SJSA1 (cell line): ENCODE results near the gene PDCD11. TPM values are rescaled to one million over a fixed set of nuclear protein-coding genes. Genes with fewer than 3 reads are reported as not detected.
A peak's percentile ranks its signal among the peaks of the same experiment; 100 is the strongest.
"Not testable (repeated sequence)": the region's sequence is repeated elsewhere in the genome, so short reads cannot be mapped to it uniquely, and the experiment has no call there.

ENCODE experiments used
- DNase-seq, 2 experiments: peaks; one replicate each; pipeline ENCODE4 v3.0.0-alpha.2; 2015 to 2020; ENCODE audit warnings: low spot score in 2 of 2, low read depth in 1 of 2
- H3K27ac ChIP-seq: fragments of 250-450 bp; sonication (Bioruptor Pico); 2 replicates; pipeline ENCODE4 v1.5.1; 2020; ENCODE audit warnings: mild to moderate bottlenecking, moderate library complexity
- H3K27me3 ChIP-seq: fragments of 250-450 bp; sonication (Bioruptor Pico); replicated peaks from 2 replicates; pipeline ENCODE4 v1.5.1; 2020; ENCODE audit warnings: mild to moderate bottlenecking, moderate library complexity
- H3K36me3 ChIP-seq: fragments of 250-450 bp; sonication (Bioruptor Pico); 2 replicates; pipeline ENCODE4 v1.5.1; 2020; ENCODE audit warnings: mild to moderate bottlenecking
- H3K4me1 ChIP-seq: fragments of 250-450 bp; sonication (Bioruptor Pico); replicated peaks from 2 replicates; pipeline ENCODE4 v1.6.1; 2021; ENCODE audit warnings: mild to moderate bottlenecking
- H3K4me3 ChIP-seq: fragments of 250-450 bp; sonication (Bioruptor Pico); 2 replicates; pipeline ENCODE4 v1.5.1; 2020; ENCODE audit warnings: mild to moderate bottlenecking
- H3K9me3 ChIP-seq: fragments of 250-450 bp; sonication (Bioruptor Pico); replicated peaks from 2 replicates; pipeline ENCODE4 v1.5.1; 2020; ENCODE audit warnings: mild to moderate bottlenecking
- total RNA-seq: library from RNA; depleted of rRNA; stranded (reverse); fragments of >200 nt; shearing (Covaris generic); gene quantifications from 2 replicates; pipeline ENCODE4 v1.2.3, GENCODE V29; 2014

The PDCD11 gene
- total RNA-seq, 1 experiment from 2014 or later = 25.8 TPM

DNA sequence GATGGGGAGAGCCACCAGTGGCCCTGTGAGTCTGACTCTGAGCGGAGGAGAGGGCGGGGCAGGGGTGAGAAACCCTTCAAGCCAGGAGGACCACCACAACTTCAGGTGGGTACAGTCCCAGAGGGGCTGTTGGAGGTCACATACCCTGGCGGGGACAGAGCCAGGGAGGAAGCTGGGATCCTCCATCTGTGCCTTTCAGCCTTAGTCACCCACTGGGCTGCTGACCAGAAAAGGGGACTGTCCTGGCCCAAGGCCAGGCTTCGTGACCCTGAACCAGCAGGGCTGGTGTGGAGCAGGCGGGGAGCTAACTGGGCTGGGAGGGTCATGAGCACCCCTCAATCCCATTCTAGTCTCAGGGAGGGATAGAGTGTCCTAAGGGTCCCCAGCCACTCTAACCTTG is 84.1 kb downstream of the PDCD11 start:
- DNase-seq = no peak
- H3K27ac ChIP-seq = no peak overlapping the region
- H3K36me3 ChIP-seq = no peaks in the 10 kb centered on the region
- H3K4me1 ChIP-seq = peaks cover 5% of the 10 kb centered on the region
- H3K4me3 ChIP-seq = no peak overlapping the region
- no peaks in the 10 kb centered on the region for H3K27me3 ChIP-seq
- no peaks in the 10 kb centered on the region for H3K9me3 ChIP-seq

DNA sequence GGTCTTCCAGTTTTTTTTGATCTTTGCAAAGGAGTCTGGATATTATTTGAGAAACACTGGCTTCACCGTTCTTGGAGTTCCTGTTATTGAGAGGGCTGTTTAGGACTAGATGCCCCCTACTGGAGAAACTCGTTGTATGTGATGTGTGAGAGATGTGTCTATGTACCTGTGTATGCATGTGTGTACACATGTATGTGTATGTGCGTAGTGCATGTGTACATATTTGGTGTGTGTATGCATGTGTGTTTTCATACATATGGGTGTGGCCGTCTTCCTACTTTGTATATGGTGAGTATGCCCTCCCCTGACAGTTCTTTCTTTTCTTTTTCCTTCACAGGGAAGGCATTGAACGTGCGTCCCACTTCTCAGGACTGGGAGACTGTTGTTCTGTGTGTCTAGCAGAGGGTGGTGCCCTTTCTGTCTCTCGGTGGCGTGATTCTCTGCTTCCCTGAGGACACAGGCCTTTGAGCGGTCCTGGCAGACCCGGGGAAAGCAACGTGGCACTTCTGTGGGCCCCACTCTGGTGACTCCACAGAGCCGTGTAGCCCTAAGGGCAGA is 85.6 kb downstream of the PDCD11 start:
- no peak for DNase-seq
- peaks cover 6% of the 10 kb centered on the region; the same call in 1 of the 2 replicates for H3K27me3 ChIP-seq
- no peaks in the 10 kb centered on the region for H3K36me3 ChIP-seq
- peaks cover 5% of the 10 kb centered on the region for H3K4me1 ChIP-seq
- no peaks in the 10 kb centered on the region for H3K9me3 ChIP-seq
- no peak overlapping the region for H3K4me3 ChIP-seq
- H3K27ac ChIP-seq = no peak overlapping the region

DNA sequence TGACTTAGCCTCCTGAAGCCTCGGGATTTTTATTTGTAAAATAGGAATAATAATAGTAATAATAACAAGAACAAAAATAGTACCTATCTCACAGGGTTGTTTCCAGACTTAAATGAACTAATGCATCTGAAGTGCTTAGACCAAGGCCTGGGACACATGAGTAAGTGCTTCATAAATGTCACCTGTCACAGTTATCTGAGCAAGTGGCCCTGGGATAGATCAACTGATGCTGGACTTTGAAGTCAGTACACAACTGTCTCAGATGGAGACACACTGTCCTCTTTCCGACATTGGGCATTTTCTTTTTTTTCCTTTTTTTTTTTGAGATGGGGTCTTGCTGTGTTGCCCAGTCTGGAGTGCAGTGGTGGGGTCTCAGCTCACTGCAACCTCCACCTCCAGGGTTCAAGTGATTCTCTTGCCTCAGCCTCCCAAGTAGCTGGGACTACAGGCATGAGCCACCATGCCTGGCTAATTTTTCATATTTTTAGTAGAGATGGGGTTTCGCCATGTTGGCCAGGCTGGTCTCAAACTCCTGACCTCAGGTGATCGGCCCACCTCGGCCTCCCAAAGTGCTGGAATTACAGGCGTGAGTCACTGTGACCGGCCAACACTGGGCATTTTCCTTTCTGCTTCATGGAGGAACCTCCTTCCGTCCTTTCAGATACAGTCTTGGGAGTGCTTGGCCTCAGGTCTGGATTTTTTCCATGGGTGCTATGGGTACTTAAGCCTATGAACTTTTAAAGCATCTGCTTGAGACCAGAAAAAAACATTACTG is 90.4 kb downstream of the PDCD11 start:
- not testable (repeated sequence) for H3K4me3 ChIP-seq, H3K36me3 ChIP-seq, H3K27ac ChIP-seq, H3K4me1 ChIP-seq, DNase-seq, H3K9me3 ChIP-seq, H3K27me3 ChIP-seq

DNA sequence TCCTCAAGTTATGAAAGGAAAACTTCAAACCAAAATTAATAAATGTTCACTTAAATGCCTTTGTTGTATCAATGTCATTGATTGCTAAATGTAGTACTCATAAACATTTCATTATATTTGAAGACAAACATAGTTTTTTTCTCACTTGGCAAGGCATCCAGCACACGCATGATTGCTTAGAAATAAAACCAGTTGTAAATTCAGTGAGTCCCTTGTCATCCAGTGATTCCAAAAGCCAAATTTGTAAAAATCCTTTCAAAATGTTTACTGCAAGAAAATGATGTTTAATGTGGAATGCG is 90.9 kb downstream of the PDCD11 start:
- Histone ChIP-seq H3K9me3 (no peaks in the 10 kb centered on the region), H3K4me3 (no peak overlapping the region), H3K27me3 (peaks cover 8% of the 10 kb centered on the region; the same call in 1 of the 2 replicates), H3K4me1 (peaks cover 8% of the 10 kb centered on the region), H3K27ac (no peak overlapping the region), H3K36me3 (no peaks in the 10 kb centered on the region)
- DNase-seq = no peak

DNA sequence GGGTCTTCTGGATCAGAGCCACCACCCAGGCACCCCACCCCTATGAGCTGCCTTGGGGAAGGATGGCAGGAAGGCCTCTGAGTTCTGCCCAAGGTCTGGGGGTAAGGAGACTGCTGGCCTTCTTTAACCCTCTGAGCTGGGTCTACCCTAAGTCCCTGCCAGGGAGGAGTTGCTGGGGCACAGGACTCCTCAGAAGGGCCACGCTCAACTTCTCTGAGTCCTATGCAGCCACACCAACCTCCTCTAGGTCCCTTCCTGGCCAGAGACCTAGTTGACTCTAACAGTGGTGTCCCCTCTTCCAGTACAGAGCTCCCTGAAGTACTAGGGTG is 94.5 kb downstream of the PDCD11 start:
- Histone ChIP-seq H3K4me3 (no peak overlapping the region), H3K36me3 (no peaks in the 10 kb centered on the region), H3K27me3 (peaks cover 44% of the 10 kb centered on the region), H3K27ac (no peak overlapping the region), H3K4me1 (peaks cover 22% of the 10 kb centered on the region), H3K9me3 (no peaks in the 10 kb centered on the region)
- no peak for DNase-seq

DNA sequence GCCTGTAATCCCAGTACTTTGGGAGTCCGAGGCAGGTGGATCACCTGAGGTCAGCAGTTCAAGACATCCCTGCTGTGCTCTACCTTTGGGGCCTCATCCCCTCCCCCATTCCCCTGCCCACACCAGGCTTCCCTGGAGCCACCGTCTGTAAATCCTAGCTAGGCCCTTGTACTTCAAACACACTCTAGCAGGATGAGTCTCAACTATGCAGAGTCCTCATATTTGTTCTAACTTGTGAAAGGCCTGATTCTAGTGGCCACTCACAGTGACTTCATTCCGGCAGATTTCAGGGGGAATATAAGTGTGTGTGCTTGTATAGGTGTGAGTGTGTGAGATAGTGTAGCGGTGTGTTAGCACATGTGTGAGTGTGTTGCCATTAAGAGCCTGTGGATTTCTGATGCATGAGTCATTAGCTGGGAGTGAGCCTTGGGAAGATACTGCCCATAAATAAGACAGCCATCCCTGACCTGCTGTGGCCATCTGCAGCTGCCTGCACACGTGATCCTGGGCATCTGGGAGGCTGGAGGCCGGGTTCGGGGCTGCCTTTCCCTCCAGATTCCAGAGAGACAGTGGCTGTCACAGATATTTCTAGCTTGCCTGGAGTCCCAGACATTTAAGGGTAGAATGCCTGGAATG is 95.4 kb downstream of the PDCD11 start:
- peaks cover 47% of the 10 kb centered on the region for H3K27me3 ChIP-seq
- DNase-seq = peak; percentile 58 to 62
- peaks cover 22% of the 10 kb centered on the region for H3K4me1 ChIP-seq
- no peak overlapping the region for H3K27ac ChIP-seq
- H3K4me3 ChIP-seq = no peak overlapping the region
- H3K9me3 ChIP-seq = 0 out of 2 replicates have a peak, but pooled peaks cover 1% of the 10 kb centered on the region
- H3K36me3 ChIP-seq = no peaks in the 10 kb centered on the region

DNA sequence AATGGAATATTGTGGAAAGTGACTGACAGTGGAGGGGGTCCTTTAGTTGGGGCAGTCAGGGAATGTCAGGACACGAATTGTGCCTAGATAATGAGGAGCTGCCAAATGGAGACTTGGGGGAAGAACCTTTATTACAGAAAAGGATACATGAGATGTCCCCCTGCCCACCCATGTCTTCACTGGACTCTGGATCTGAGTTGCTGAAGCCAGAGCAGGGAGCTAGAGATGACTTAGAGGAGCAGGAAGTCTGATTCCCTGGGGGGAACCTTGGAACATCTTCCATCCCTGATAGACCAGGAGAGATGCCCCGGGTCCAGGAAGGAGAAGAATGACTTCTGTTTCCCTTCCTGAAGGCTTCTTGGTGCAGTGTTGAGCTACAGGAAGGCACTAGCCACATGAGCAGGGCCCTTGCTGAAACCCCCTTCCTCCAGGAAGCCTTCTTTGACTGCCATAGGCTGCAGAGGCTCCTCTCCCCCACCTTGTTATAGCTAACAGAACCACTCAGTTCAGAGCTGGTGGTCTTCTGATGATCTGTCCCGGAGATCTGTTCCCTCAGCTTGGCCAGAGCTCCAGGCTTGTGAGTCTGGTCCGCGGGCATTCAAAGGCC is 96.3 kb downstream of the PDCD11 start:
- Histone ChIP-seq H3K27ac (no peak overlapping the region), H3K4me3 (no peak overlapping the region), H3K27me3 (peaks cover 56% of the 10 kb centered on the region), H3K9me3 (0 out of 2 replicates have a peak, but pooled peaks cover 3% of the 10 kb centered on the region), H3K36me3 (no peaks in the 10 kb centered on the region), H3K4me1 (peaks cover 22% of the 10 kb centered on the region)
- no peak for DNase-seq

DNA sequence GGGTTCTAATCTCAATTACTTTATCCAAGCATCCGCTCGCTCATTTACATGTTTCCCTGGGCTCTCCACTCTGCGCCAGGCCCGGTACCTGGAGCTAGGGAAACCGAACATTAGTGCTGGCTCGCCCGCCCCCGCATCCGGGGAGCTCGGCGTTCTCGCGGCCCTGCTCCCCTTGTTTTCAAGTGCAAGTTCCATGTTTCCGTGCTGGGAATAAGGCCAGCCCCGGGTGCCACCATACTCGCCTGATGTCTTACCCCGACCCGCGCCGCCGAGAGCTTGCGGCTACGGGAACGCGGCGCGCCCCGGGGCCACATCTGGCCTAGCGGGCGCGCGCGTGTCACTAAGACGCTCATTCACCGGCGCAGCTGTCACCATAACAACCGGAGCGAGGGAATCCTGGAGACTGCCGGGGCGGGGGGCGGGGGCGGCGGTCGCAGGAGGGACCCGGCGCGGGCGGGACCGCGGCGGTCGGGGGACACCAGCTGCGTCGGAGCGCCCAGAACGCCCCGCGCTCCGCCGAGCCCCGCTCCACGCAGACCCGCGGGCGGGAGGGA is 97.0 kb downstream of the PDCD11 start, which contains the start of gene NEURL1:
NEURL1 (plus strand) TSS at position 344 of the 554 bp plus-strand sequence. CDS start 683 bp downstream, outside the sequence.
- H3K27me3 ChIP-seq = peaks cover 60% of the 10 kb centered on the region
- DNase-seq = no peak

DNA sequence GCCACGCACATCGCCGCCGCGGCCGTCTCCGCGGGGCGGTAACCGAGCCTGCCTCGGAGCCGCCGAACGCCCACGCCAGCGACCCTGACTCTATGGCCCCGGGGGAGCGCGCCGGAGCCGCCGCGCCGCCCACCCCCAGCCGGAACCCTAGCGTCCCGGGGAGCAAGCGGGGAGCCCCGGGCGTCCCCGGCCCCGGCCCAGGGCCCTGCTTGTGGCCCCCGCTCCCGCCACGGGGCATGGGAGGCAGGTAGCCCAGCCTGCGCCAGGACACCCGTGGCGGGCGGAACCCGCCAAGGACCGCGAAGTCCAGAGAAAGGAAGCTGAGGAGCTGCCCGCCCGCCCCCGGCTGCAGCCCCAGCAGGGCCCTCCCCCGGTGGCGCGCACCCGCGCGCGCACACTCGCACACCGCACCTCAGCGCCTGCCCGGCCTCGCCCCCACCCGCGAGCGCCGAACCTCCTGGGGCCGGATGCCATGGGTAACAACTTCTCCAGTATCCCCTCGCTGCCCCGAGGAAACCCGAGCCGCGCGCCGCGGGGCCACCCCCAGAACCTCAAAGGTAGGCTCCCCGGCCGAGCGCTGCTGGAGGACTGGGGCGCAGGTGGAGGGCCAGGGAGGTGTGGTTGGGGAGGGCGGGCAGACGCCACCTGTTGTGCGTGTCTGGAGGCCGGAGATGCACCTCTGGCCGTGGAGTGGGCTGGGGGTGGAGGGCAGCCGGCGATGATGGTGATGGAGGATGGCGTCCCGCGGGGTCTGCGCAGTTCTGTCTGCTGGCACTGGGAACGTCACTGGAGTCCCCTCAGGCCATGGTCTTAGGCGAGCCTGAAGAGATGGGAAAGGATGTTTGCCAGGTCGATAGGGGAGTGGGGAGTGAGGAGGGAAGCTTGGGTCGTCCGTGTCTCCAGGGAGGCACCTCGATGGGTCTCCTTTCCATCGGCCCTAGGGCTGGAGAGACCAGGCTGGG is 97.8 kb downstream of the PDCD11 start:
- Histone ChIP-seq H3K36me3 (no peaks in the 10 kb centered on the region), H3K9me3 (0 out of 2 replicates have a peak, but pooled peaks cover 3% of the 10 kb centered on the region), H3K27me3 (peaks cover 67% of the 10 kb centered on the region), H3K27ac (no peak overlapping the region), H3K4me1 (peaks cover 22% of the 10 kb centered on the region), H3K4me3 (no peak overlapping the region)
- no peak for DNase-seq

More for the DNA sequence above, 97.0 kb downstream of the PDCD11 start, which contains the start of gene NEURL1:
- Histone ChIP-seq H3K9me3 (0 out of 2 replicates have a peak, but pooled peaks cover 3% of the 10 kb centered on the region), H3K4me1 (peaks cover 22% of the 10 kb centered on the region), H3K4me3 (no peak within 1 kb of the TSS), H3K36me3 (no peaks in the 10 kb centered on the region), H3K27ac (no peak within 1 kb of the TSS)

DNA sequence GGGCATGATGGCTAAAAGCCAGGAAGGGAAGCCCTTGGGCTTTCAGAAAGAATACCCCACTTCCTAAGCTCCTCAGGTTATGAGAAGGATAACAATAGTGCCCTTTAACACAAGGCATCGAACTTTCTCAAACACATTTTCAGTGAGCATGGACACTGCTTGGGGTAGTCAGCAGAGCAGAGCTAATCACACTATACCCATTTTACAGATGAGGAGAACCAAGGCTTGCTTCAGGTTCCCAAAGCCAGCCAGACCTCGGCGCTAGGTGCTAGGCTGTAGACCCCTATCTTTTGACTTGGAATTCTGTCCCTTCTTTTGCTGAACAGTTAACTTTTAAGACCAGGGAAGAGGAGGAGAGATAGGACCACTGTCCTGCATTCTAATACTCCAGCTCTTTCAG is 98.9 kb downstream of the PDCD11 start:
- DNase-seq = no peak
- Histone ChIP-seq H3K27ac (no peak overlapping the region), H3K27me3 (peaks cover 75% of the 10 kb centered on the region), H3K9me3 (0 out of 2 replicates have a peak, but pooled peaks cover 3% of the 10 kb centered on the region), H3K4me3 (no peak overlapping the region), H3K4me1 (peaks cover 22% of the 10 kb centered on the region), H3K36me3 (no peaks in the 10 kb centered on the region)
